DMS53 treated with DMSO at 0.1 percent for 48 hours (cell line): ENCODE measurements around the gene KMT2A.
"Not testable (repeated sequence)": the region's sequence is repeated elsewhere in the genome, so short reads cannot be mapped to it uniquely, and the experiment has no call there.

Experiments used
- DNase-seq: peaks from one replicate; lab custom pipeline; 2025; ENCODE audit not compliant: unreplicated experiment; lab: John Stamatoyannopoulos, UW

Gene KMT2A

GRCh38 chr11:118434553-118435289, 1.6 kb upstream of the KMT2A start:
- peak; percentile 40 for DNase-seq

DNA sequence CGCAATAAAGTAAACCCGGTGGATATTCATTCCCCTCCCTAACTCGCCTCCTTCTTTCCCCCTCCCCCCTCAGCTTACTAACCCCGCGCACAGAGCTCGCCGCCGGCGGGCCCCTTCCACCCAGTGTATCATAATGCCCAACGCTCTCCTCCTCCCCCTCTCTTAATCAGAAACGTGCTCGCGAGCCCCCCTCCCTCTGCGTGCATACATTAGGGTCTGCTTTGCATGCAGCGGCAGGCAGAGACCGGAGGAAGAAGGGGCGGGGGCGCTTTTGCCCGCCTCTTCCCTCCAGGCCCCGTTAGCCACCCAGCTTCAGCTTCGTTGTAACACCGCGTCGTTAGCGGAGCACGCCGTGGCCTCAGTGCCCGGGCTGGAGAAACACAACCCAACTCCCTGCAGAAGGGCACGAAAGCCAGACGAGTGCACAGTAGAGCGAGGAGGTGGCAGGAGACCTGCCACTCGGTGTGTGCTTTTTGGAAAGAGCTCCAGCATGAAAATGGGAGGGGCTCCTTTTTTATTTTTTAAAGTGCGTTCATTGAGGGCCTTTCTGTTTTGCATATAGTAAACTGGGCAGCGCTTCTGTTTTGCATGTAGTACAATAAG, 901 bp upstream of the KMT2A start:
- peak; percentile 70 for DNase-seq

DNA sequence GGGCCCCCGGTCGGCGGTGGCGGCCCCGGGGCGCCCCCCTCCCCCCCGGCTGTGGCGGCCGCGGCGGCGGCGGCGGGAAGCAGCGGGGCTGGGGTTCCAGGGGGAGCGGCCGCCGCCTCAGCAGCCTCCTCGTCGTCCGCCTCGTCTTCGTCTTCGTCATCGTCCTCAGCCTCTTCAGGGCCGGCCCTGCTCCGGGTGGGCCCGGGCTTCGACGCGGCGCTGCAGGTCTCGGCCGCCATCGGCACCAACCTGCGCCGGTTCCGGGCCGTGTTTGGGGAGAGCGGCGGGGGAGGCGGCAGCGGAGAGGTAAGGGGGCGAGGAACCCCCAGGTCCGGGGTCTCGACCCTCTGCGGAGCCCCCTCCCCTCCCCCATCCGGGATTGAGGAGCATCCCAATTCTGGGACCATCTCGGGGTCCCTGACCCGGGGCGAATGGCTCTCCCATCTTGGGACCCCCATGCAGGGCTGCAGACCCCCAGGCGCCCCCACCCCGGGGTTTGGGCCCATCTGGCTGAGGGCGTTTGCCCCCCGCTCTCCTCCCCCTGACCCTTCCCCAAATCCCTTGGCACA, 431 bp downstream of the KMT2A start:
- DNase-seq, result no peak

GRCh38 chr11:118437208-118438125, 1.2 kb downstream of the KMT2A start:
- peak; percentile 14 for DNase-seq

DNA sequence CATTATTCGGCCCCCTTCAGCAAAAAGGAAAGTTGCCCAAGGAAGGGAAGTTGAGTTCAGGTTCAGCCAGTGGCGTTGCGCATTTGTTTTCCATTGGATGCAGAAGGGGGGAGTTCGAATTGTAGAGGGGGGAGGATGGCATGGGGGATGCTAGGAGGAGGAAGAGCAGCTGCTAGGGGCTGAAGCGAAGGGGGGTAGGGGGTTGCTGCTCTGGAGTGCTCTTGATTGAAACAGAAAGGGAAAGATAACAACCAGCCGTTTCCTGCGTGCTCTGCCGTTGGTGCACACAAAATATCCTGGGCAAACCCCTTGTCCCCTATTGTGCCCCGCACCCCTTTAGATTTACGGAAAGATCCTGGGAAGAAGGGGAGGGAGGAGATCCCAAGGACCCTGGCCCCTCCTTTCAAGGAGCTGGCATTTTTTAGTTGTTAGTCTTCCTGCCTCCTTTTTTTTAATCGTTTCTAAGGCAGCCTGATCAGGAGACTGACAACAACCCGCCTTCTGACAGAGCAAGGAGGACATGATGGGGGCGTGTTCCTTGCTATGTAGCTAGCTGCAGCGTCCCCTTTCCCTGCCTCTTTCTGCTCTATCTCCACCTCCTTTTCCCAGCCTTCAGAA, 2.1 kb downstream of the KMT2A start:
- no peak for DNase-seq

- no peak for DNase-seq
Measured at GRCh38 chr11:118439646-118440045, 3.4 kb downstream of the KMT2A start.

- DNase-seq, result no peak
Measured at GRCh38 chr11:118441770-118442275, 5.5 kb downstream of the KMT2A start.

DNA sequence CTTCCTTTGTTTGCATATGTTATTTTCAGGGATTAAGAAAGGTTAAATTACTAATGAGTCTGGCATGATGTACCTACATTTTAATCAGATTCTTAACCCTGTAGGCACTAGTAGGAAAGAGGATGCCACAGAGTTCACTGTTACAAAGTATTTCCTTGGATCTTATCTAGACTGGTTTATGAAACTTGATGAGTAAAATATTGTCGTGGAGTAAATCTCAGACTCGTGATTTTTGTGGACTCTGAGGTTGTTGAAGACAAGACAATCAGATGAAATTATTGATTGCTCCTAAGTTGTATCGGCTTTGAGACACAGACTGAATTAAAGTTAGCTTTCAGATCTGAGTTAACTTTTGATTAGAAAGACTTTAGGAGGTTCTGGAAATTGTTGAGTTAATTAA, 6.0 kb downstream of the KMT2A start:
- no peak for DNase-seq

GRCh38 chr11:118442908-118443589, 6.8 kb downstream of the KMT2A start:
- DNase-seq, result no peak

GRCh38 chr11:118443590-118444218, 7.4 kb downstream of the KMT2A start:
- DNase-seq, result no peak

DNA sequence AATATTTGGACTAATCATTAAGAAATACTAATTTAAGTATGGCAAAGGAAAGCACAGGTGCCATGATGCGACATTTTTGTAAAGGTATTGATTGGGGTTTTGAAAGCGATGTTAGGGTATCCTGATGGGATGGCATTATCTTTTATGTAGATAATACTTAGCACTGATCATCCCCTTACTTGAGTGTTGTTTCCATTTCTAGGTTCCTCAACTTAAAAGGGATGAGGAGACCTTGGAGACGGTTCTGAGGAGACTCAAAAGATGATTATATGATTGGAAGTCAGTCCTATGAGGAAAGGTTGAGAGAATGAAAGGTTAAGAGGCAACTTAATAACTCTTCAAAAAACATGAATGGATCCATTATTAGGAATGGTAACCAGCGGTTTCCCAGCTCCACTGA, 11.1 kb downstream of the KMT2A start:
- DNase-seq, result no peak

GRCh38 chr11:118448294-118448693, 12.0 kb downstream of the KMT2A start:
- no peak for DNase-seq

- DNase-seq, result no peak
Measured at GRCh38 chr11:118449316-118449918, 13.1 kb downstream of the KMT2A start.

DNA sequence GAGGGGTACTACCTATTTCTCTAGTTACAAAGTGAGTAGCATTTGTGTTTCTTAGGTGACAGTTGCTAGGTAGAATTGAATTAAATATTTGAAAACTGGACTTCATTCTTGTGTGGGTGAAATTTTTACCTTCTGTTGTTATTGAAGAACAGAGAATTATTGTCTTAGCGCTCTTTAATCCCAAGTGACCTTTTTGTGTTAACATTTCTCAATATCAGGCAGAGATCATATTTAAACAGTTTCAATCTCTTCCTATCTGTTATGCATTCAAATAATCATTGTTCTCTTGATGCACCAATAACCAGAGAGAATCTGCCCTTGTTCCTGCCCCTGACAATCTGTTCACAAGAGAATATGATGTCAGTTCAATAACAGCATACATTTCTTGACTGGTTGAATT, 14.2 kb downstream of the KMT2A start:
- DNase-seq, result no peak

GRCh38 chr11:118462178-118462577, 25.9 kb downstream of the KMT2A start:
- DNase-seq, result no peak

DNA sequence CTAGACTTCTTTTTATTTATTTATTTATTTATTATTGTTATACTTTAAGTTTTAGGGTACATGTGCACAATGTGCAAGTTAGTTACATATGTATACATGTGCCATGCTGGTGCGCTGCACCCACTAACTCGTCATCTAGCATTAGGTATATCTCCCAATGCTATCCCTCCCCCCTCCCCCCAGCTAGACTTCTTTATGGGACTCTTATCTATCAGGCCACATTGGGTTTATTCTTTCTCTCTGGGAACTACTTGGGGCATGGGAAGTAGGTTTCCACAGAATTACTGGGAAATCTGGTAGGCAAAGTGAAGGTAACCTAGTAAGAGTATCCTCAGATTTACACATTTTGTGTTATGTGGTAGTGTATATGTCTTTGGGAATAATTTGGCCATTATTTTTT, 32.7 kb downstream of the KMT2A start:
- not testable (repeated sequence) for DNase-seq

- no peak for DNase-seq
Measured at GRCh38 chr11:118471030-118471429, 34.7 kb downstream of the KMT2A start.

GRCh38 chr11:118473537-118473936, 37.2 kb downstream of the KMT2A start:
- no peak for DNase-seq

- no peak for DNase-seq
Measured at GRCh38 chr11:118476676-118477075, 40.4 kb downstream of the KMT2A start.
